Kidney (tissue), 14 donors: Measurements from ENCODE around the gene CLEC3A. TPM values are rescaled to one million over a fixed set of nuclear protein-coding genes. Genes with fewer than 3 reads are reported as not detected.

ENCODE experiments used
- DNase-seq, 5 donors: peaks; one replicate each; pipeline ENCODE4 v3.0.0-alpha.2; 2013 to 2020
- FAIRE-seq: peaks from 2 replicates; lab custom pipeline; 2012; peaks lifted over from hg19 to GRCh38; lab: Jason Lieb, UNC
- H3K27ac ChIP-seq, 2 donors: one replicate each; pipeline ENCODE4 v1.7.0; 2013; ENCODE audit warnings: low read depth in 2 of 2, low read length in 2 of 2, inconsistent platforms in 1 of 2
- H3K27me3 ChIP-seq: one replicate; pipeline ENCODE4 v1.7.1; 2013; ENCODE audit warnings: low read length, inconsistent platforms; ENCODE audit not compliant: control insufficient read depth, insufficient read depth
- H3K36me3 ChIP-seq, 3 donors: one replicate each; pipeline versions ENCODE4 v1.7.0 to v1.7.1; 2013; ENCODE audit warnings: low read length in 3 of 3, control low read depth in 1 of 3, inconsistent platforms in 1 of 3; ENCODE audit not compliant: insufficient read depth in 3 of 3, control insufficient read depth in 2 of 3
- H3K4me1 ChIP-seq, 3 donors: one replicate each; pipeline versions ENCODE4 v1.7.0 to v1.7.1; 2013; ENCODE audit warnings: low read length in 3 of 3, inconsistent platforms in 1 of 3, low read depth in 1 of 3; ENCODE audit not compliant: control insufficient read depth in 2 of 3, insufficient read depth in 2 of 3
- H3K4me3 ChIP-seq, 3 donors: one replicate each; pipeline versions ENCODE4 v1.7.0 to v1.8.1; 2013; ENCODE audit warnings: low read length in 3 of 3, control low read depth in 1 of 3, inconsistent platforms in 1 of 3
- H3K9ac ChIP-seq, 3 donors: one replicate each; pipeline versions ENCODE4 v1.7.0 to v1.7.1; 2013; ENCODE audit warnings: low read length in 3 of 3, control low read depth in 1 of 3, inconsistent platforms in 1 of 3
- H3K9me3 ChIP-seq, 3 donors: one replicate each; pipeline versions ENCODE4 v1.7.0 to v1.7.1; 2013; ENCODE audit warnings: low read length in 3 of 3, control low read depth in 1 of 3, inconsistent platforms in 1 of 3; ENCODE audit not compliant: control insufficient read depth in 2 of 3, insufficient read depth in 1 of 3
- CTCF ChIP-seq: IDR thresholded peaks from 3 replicates; pipeline ENCODE4 v1.5.1; 2012; ENCODE audit warnings: mild to moderate bottlenecking, moderate library complexity, borderline replicate concordance; ENCODE audit not compliant: insufficient read depth; ENCODE audit errors: extremely low read depth
- intact Hi-C: fragments of 100-400 bp; cut with DNase I; formaldehyde crosslinking; loops from one replicate; pipeline ENCODE4 v1.11.1; 2022
- polyA plus RNA-seq: library from polyadenylated mRNA; stranded (reverse); fragments of 350-450 nt; fragmentation: Illumina TruSeq; extraction: RNeasy Lipid Tissue Mini Kit (QIAGEN cat#74804); gene quantifications from one replicate; pipeline ENCODE4 v1.2.3, GENCODE V29; 2014; ENCODE audit warnings: low read depth, low replicate concordance; ENCODE audit not compliant: insufficient read depth
- total RNA-seq: library from RNA; stranded (reverse); fragmentation: NEBNext Ultra II Directional; extraction: Animal tissue kit (Norgen Biotek cat#: 25700); gene quantifications from one replicate; pipeline ENCODE4 v1.2.1, GENCODE V29; 2021
- donor health status: control.
- donor health status: control.
- donor health status: control.
- donor health status: control.
- donor health status: control.
- donor health status: DM: yes; HTN: yes; CAD: no.
- donor health status: Normal renal cell carcinoma (clear cell type).

CLEC3A gene
- total and polyA plus RNA-seq, 2 donors from 2014 or later, result not detected

DNA sequence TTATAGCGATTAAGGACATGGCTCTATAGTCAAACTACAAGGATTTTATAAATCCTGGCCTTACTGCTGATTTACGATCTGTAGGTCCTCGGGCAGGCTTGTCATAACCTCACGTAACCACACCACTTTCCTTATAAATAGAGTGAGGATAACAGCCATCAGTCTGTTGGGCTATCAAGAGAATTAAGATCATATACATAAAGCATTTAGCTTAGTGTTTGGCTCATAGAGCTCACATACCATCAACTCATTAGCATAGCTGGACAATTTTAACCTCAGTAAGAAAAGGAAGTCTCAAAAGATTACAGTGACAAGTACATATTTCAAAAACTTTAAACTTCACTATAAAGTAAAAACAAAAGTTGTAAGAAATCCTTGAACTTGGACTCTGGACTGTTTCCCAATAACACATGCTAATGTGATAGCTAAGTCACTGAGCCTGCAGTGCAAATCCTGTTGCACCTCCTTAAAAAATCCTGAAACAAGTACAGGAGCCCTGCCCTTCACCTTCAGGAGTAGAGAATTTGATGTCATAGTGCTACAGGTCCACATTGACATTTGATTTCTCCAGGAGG is 20.8 kb upstream of the CLEC3A start:
- intact Hi-C loops, result no loop called here
- Histone ChIP-seq H3K4me3 (no peak overlapping the region), H3K36me3 (no peaks in the 10 kb centered on the region), H3K27ac (no peak overlapping the region), H3K27me3 (no peaks in the 10 kb centered on the region), H3K4me1 (no peaks in the 10 kb centered on the region), H3K9ac (no peak overlapping the region), H3K9me3 (no peaks in the 10 kb centered on the region)
- FAIRE-seq (no peak), DNase-seq (peak in 2 of 5 donors; percentile 16 to 59)
- no peak for TF ChIP-seq CTCF

GRCh38 chr16:78002915-78003538 is 19.3 kb upstream of the CLEC3A start:
- Histone ChIP-seq H3K27ac (no peak overlapping the region), H3K4me1 (no peaks in the 10 kb centered on the region), H3K9me3 (no peaks in the 10 kb centered on the region), H3K9ac (no peak overlapping the region), H3K36me3 (no peaks in the 10 kb centered on the region), H3K27me3 (no peaks in the 10 kb centered on the region), H3K4me3 (no peak overlapping the region)
- FAIRE-seq (no peak), DNase-seq (peak; percentile 84 to 91 (median 89))
- intact Hi-C loops, result no loop called here
- TF ChIP-seq CTCF, result peak; percentile 77

GRCh38 chr16:78004517-78004916 is 17.8 kb upstream of the CLEC3A start:
- no peak overlapping the region for H3K9ac ChIP-seq
- TF ChIP-seq CTCF, result no peak
- no peak for FAIRE-seq
- DNase-seq, result no peak
- no peaks in the 10 kb centered on the region for H3K9me3 ChIP-seq
- intact Hi-C loops, result no loop called here
- no peaks in the 10 kb centered on the region for H3K4me1 ChIP-seq
- H3K27me3 ChIP-seq, result no peaks in the 10 kb centered on the region
- H3K4me3 ChIP-seq, result no peak overlapping the region
- no peaks in the 10 kb centered on the region for H3K36me3 ChIP-seq
- no peak overlapping the region for H3K27ac ChIP-seq
